GM23248 (cell line): ENCODE results near the gene CXCL3.

Source experiments
- EZH2 ChIP-seq: fragments of 200-600 bp; sonication (generic); IDR thresholded peaks from 2 replicates; pipeline ENCODE4 v1.6.1; 2018; ENCODE audit warnings: antibody characterized with exemption, mild to moderate bottlenecking; ENCODE audit not compliant: insufficient read depth, poor library complexity, severe bottlenecking
- EZH2phosphoT487 ChIP-seq: fragments of 200-600 bp; sonication (generic); IDR thresholded peaks from 2 replicates; pipeline ENCODE4 v1.6.1; 2018; ENCODE audit warnings: antibody characterized with exemption, moderate library complexity, mild to moderate bottlenecking, low read depth; ENCODE audit not compliant: insufficient read depth

- TF ChIP-seq EZH2: no peak
- no peak for TF ChIP-seq EZH2phosphoT487
Observed at GRCh38 chr4:74033739-74034138, 4.8 kb downstream of the CXCL3 start.
